Psoas muscle (tissue), 8 donors: ENCODE data around the gene LNX1. TPM values are rescaled to one million over a fixed set of nuclear protein-coding genes. Genes with fewer than 3 reads are reported as not detected.

Experiments used
- ATAC-seq, 4 donors: fragments of 200-7000 bp; cut with Tn5 transposase; one replicate each; pipeline ENCODE4 v1.9.1; 2020; ENCODE audit warnings: moderate library complexity in 3 of 4, mild to moderate bottlenecking in 2 of 4
- DNase-seq, 2 donors: peaks; one replicate each; pipeline ENCODE4 v3.0.0-alpha.2; 2020
- H3K27ac ChIP-seq: fragments of 200-600 bp; one replicate; pipeline ENCODE4 v1.8.0; 2022
- H3K27me3 ChIP-seq, 3 donors: fragments of 200-600 bp in 1 of 3; one replicate each; pipeline versions ENCODE4 v1.6.1 to v1.8.0; 2013 to 2022; ENCODE audit warnings: low read length in 2 of 3, mild to moderate bottlenecking in 2 of 3, moderate library complexity in 1 of 3; ENCODE audit not compliant: insufficient read depth in 3 of 3
- H3K36me3 ChIP-seq, 2 donors: fragments of 200-600 bp in 1 of 2; one replicate each; pipeline versions ENCODE4 v1.6.1 to v1.8.0; 2013 to 2022; ENCODE audit warnings: low read depth in 1 of 2, mild to moderate bottlenecking in 1 of 2, moderate library complexity in 1 of 2; ENCODE audit not compliant: insufficient read depth in 1 of 2
- H3K4me1 ChIP-seq: fragments of 200-600 bp; one replicate; pipeline ENCODE4 v1.8.0; 2022
- H3K4me3 ChIP-seq: fragments of 200-600 bp; one replicate; pipeline ENCODE4 v1.8.0; 2022; ENCODE audit warnings: mild to moderate bottlenecking
- H3K9me3 ChIP-seq: fragments of 200-600 bp; one replicate; pipeline ENCODE4 v1.8.0; 2022
- CTCF ChIP-seq: fragments of 200-600 bp; IDR thresholded peaks from one replicate; pipeline ENCODE4 v1.8.0; 2022; ENCODE audit warnings: antibody characterized with exemption
- WGBS, 3 donors: extraction: QIAGEN DNeasy Blood & Tissue Kit; methylation state at CpG; one replicate each; pipeline versions ENCODE4 v1.1.6 to v1.1.7; 2013; 5-methylcytosine and 5-hydroxymethylcytosine counted together
- intact Hi-C, 2 donors: fragments of 100-400 bp; cut with DNase I; formaldehyde crosslinking; loops; one replicate each; pipeline versions ENCODE4 v1.11.0 to v1.14.2; 2022
- long read RNA-seq, 2 donors: library from polyadenylated mRNA; unstranded; transcript quantifications; one replicate each; pipeline ENCODE4 v2.0.0, GENCODE V29; 2021
- polyA plus RNA-seq, 3 donors: library from polyadenylated mRNA; stranded (reverse); fragments of 200-250 nt; gene quantifications; one replicate each; pipeline ENCODE4 v1.2.3, GENCODE V29; 2013
- total RNA-seq, 4 donors: library from RNA; stranded (reverse); fragmentation: NEBNext Ultra II Directional in 2 of 4; extraction: Animal tissue kit (Norgen Biotek cat#: 25700) in 2 of 4; gene quantifications; one replicate each; pipeline versions ENCODE4 v1.2.1 to v1.2.4, GENCODE V29; 2021 to 2023
- donor health status: healthy with polysubstance abuse.
- donor health status: DM: no; HTN: no; CAD: no; lungs with moderate emphysema.
- donor health status: Bipolar disorder and iron deficiency.
- donor health status: healthy.
- donor health status: DM: yes; HTN: yes; CAD: no.
- donor health status: DM: no; HTN: no; CAD: no.
- donor health status: DM: no; HTN: no; CAD: no.
- donor health status: DM: yes; HTN: yes; CAD: no.

Gene LNX1
- total RNA-seq (10 to 100 TPM in 1 of 4 donors, 1 to 10 TPM in 3; 2.1 to 13.9 (median 3.9) TPM), polyA plus RNA-seq (1 to 10 TPM; 2.8 to 4.9 (median 4.3) TPM)
- long read RNA-seq, donor 1, partial matches to known transcripts = 0 of 1 reads
- long read RNA-seq, donor 1, other reads (novel, unspliced or antisense) = 1 of 1 reads
- long read RNA-seq, donor 2, partial matches to known transcripts = 0 of 2 reads
- long read RNA-seq, donor 2, other reads (novel, unspliced or antisense) = 2 of 2 reads

DNA sequence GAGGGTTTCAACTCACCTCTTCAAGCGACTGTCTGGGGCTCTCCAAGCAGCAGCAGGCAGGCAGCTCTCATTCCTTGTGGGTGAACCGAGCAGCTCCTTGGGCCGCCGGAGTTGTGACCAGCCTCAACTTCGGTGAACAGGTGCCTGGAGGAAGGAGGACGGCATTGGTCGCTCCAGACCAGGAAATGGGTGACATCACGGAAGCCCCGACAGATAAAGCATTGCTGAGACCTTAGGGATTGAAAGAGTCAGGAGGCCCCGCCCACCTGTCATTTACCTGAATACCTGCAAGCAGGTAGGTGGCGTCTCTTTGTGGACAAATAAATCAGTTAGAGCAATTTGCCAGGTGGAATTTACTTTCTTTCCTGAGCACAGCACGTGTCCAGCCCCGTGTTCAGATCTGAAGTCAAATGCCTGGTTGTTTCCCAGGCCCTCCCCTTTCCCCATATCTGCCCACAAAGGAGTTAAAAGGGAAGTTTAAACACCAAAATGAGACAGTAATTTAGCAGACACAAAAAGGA lies at the start of gene LNX1:
LNX1 (minus strand) TSS at position 115 of the 521 bp plus-strand sequence. CDS start 17,484 bp downstream, outside the sequence.
- ATAC-seq (no peak), DNase-seq (no peak)
- WGBS, 3 donors = 73 to 80% (median 79%) methylated on average over 13 of the region's 13 CpGs
- Histone ChIP-seq H3K27ac (no peak within 1 kb of the TSS), H3K27me3 (no peaks in the 10 kb centered on the region), H3K36me3 (no peaks in the 10 kb centered on the region), H3K4me1 (no peaks in the 10 kb centered on the region), H3K9me3 (no peaks in the 10 kb centered on the region), H3K4me3 (no peak within 1 kb of the TSS)
- TF ChIP-seq CTCF = no peak
- intact Hi-C loops = no loop called here

DNA sequence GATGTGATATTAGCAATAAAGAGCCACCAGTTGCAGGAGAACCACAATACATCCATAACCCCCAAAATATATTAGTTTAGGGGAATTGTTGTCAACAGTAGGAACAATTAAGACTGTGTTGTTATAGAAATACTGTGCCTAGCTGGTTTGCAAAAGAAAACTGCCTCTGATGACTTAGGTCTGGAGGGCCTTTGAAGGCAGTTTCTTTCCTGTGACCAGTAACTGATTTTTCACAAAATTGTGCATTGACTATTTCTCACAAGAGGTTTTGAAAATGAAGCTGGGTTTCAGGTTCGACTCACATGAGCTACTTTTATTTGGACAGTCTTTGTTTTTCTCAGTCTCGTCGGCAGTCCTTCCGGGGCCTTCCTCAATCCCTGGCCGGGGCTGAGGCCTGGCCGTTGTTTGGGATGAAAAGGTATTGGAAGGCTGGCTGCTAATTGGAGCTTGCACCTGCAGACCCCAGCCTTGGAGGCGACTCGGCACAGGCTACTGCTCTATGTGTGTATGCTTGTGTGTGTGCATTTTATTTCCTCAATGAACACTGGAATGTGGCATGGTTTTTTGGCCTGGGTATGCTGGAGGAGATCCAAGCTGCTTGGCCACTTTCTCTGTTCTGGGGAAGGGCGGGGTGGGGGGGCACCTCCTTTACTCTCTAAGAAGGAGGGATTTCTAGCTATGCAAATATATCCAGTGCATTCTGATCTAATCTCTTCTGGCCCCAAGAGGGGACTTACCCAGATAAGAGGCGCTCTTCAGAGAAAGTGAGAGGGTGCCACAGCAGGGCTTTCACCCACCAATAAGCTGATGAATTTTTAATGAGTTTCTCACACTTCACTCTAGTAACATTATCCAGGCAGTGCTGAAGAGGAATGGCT lies 49.5 kb upstream of the LNX1 start:
- Histone ChIP-seq H3K9me3 (no peaks in the 10 kb centered on the region), H3K4me1 (no peaks in the 10 kb centered on the region), H3K4me3 (no peak overlapping the region), H3K27me3 (no peaks in the 10 kb centered on the region), H3K27ac (no peak overlapping the region), H3K36me3 (no peaks in the 10 kb centered on the region)
- no peak for DNase-seq
- no peak for TF ChIP-seq CTCF
- no peak for ATAC-seq
- intact Hi-C loops = no loop called here
- WGBS, 3 donors = 22 to 35% (median 26%) methylated on average over 10 of the region's 10 CpGs

DNA sequence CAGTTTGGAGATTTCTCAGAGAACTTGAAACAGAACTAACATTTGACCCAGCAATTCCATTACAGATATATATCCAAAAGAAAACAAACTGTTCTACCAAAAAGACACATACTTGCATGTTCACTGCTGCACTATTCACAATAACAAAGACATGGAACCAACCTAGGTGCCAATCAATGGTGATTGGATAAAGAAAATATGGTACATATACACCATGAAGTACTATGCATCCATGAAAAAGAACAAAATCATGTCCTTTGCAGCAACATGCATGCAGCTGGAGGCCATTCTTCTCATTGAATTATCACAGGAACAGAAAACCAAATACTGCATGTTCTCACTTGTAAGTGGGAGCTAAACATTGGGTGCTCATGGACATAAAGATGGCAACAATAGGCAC lies 47.6 kb upstream of the LNX1 start:
- no peak for ATAC-seq
- intact Hi-C loops = no loop called here
- no peak for TF ChIP-seq CTCF

GRCh38 chr4:53637348-53637747 lies 46.1 kb upstream of the LNX1 start:
- intact Hi-C loops = no loop called here
- no peaks in the 10 kb centered on the region for H3K9me3 ChIP-seq
- H3K4me3 ChIP-seq = no peak overlapping the region
- WGBS, 3 donors = 47 to 74% (median 50%) methylated on average over 1 of the region's 1 CpG
- ATAC-seq (no peak), DNase-seq (no peak)
- no peaks in the 10 kb centered on the region for H3K4me1 ChIP-seq
- H3K27ac ChIP-seq = no peak overlapping the region
- TF ChIP-seq CTCF = no peak
- H3K27me3 ChIP-seq = no peaks in the 10 kb centered on the region
- no peaks in the 10 kb centered on the region for H3K36me3 ChIP-seq

More for the DNA sequence above, 47.6 kb upstream of the LNX1 start:
- no peaks in the 10 kb centered on the region for H3K9me3 ChIP-seq
- H3K4me3 ChIP-seq = no peak overlapping the region
- no peak for DNase-seq
- H3K27me3 ChIP-seq = no peaks in the 10 kb centered on the region
- no peaks in the 10 kb centered on the region for H3K4me1 ChIP-seq
- H3K36me3 ChIP-seq = no peaks in the 10 kb centered on the region
- no peak overlapping the region for H3K27ac ChIP-seq
